ENCODE data around the gene LGALS12.
"Not testable (repeated sequence)": the region's sequence is repeated elsewhere in the genome, so short reads cannot be mapped to it uniquely, and the experiment has no call there.

The LGALS12 gene

DNA sequence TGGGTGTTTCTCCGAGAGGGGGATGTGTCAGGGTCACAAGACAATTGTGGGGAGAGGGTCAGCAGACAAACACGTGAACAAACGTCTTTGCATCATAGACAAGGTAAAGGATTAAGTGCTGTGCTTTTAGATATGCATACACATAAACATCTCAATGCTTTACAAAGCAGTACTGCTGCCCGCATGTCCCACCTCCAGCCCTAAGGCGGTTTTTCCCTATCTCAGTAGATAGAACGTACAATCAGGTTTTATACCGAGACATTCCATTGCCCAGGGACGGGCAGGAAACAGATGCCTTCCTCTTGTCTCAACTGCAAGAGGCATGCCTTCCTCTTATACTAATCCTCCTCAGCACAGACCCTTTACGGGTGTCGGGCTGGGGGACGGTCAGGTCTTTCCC lies 22.3 kb downstream of the LGALS12 start:
- no CpG with 5 or more reads among the region's 11 CpGs for WGBS (ENCODE audit: insufficient coverage)
- H3K27me3 ChIP-seq (replicated peaks in 2 of 5; ENCODE audit: control insufficient read depth in 4 of 5, insufficient read depth in 5 of 5, low read length in 4 of 5); H3K27ac ChIP-seq (ENCODE audit: insufficient read depth in 1 of 2, low read depth in 1 of 2, low read length in 2 of 2, poor library complexity in 1 of 2, severe bottlenecking in 2 of 2); H3K4me3 ChIP-seq (ENCODE audit: control insufficient read depth in 1 of 7, extremely low read depth in 1 of 7, insufficient read depth in 4 of 7, low read depth in 2 of 7, low read length in 6 of 7); POLR2A ChIA-PET; DNase-seq; CTCF ChIA-PET; H3K9me3 ChIP-seq (ENCODE audit: control extremely low read depth in 1 of 5, control insufficient read depth in 4 of 5, insufficient read depth in 2 of 5, low read depth in 1 of 5, low read length in 4 of 5); H3K36me3 ChIP-seq (ENCODE audit: control insufficient read depth in 4 of 4, insufficient read depth in 4 of 4, low read length in 3 of 4): not testable (repeated sequence)
- peaks cover 11 to 38% (median 21%) of the 10 kb centered on the region in 4 experiments for H3K4me1 ChIP-seq (ENCODE audit: control extremely low read depth in 1 of 4, control insufficient read depth in 4 of 4, insufficient read depth in 4 of 4, low read length in 3 of 4)

DNA sequence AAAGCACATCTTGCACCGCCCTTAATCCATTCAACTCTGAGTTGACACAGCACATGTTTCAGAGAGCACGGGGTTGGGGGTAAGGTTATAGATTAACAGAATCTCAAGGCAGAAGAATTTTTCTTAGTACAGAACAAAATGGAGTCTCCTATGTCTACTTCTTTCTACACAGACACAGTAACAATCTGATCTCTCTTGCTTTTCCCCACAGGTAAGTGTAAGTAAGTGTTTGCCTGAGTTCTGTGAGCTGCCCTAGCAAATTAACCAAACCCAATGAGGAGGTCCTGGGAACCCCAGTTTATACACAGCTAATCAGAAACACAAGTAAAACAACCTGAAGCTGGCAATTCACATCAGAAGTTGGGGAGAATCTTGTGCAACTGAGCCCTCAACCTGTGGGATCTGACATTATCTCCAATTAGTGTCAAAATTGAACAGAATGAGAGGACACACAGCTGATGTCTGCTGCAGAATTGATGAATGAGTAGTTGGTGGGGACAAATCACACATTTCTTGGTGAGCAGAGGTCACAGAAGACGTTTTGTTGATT lies 22.9 kb downstream of the LGALS12 start:
- WGBS (ENCODE audit: insufficient coverage), result 93% methylated on average over 1 of the region's 3 CpGs
- peaks cover 11 to 38% (median 21%) of the 10 kb centered on the region in 4 experiments for H3K4me1 ChIP-seq (ENCODE audit: control extremely low read depth in 1 of 4, control insufficient read depth in 4 of 4, insufficient read depth in 4 of 4, low read length in 3 of 4)
- H3K27me3 ChIP-seq (replicated peaks in 2 of 5; ENCODE audit: control insufficient read depth in 4 of 5, insufficient read depth in 5 of 5, low read length in 4 of 5); H3K4me3 ChIP-seq (ENCODE audit: control insufficient read depth in 1 of 7, extremely low read depth in 1 of 7, insufficient read depth in 4 of 7, low read depth in 2 of 7, low read length in 6 of 7); H3K36me3 ChIP-seq (ENCODE audit: control insufficient read depth in 4 of 4, insufficient read depth in 4 of 4, low read length in 3 of 4); H3K9me3 ChIP-seq (ENCODE audit: control extremely low read depth in 1 of 5, control insufficient read depth in 4 of 5, insufficient read depth in 2 of 5, low read depth in 1 of 5, low read length in 4 of 5); POLR2A ChIA-PET; DNase-seq; H3K27ac ChIP-seq (ENCODE audit: insufficient read depth in 1 of 2, low read depth in 1 of 2, low read length in 2 of 2, poor library complexity in 1 of 2, severe bottlenecking in 2 of 2): not testable (repeated sequence)
- CTCF ChIA-PET, result interaction anchor here (0.9 kb wide), 2 partner anchors 19 to 21 kb away, joined by 3 to 4 read pairs; no protein-coding TSS in a partner anchor

- H3K36me3 ChIP-seq (ENCODE audit: control insufficient read depth in 4 of 4, insufficient read depth in 4 of 4, low read length in 3 of 4); H3K9me3 ChIP-seq (ENCODE audit: control extremely low read depth in 1 of 5, control insufficient read depth in 4 of 5, insufficient read depth in 2 of 5, low read depth in 1 of 5, low read length in 4 of 5); POLR2A ChIA-PET: not testable (repeated sequence)
Observed at GRCh38 chr11:63529373-63529772, 23.5 kb downstream of the LGALS12 start.

GRCh38 chr11:63530021-63530420 lies 24.1 kb downstream of the LGALS12 start:
- POLR2A ChIA-PET, result no interaction called here
- CTCF ChIA-PET, result interaction anchor here (1.0 kb wide), 1 partner anchor 15 kb away, joined by 3 read pairs; no protein-coding TSS in a partner anchor
- H3K9me3 ChIP-seq (ENCODE audit: control extremely low read depth in 1 of 5, control insufficient read depth in 4 of 5, insufficient read depth in 2 of 5, low read depth in 1 of 5, low read length in 4 of 5), result no peaks in the 10 kb centered on the region
- H3K27ac ChIP-seq (ENCODE audit: insufficient read depth in 1 of 2, low read depth in 1 of 2, low read length in 2 of 2, poor library complexity in 1 of 2, severe bottlenecking in 2 of 2), result no peak overlapping the region
- no peaks in the 10 kb centered on the region for H3K27me3 ChIP-seq (replicated peaks in 2 of 5; ENCODE audit: control insufficient read depth in 4 of 5, insufficient read depth in 5 of 5, low read length in 4 of 5)
- H3K4me3 ChIP-seq (ENCODE audit: control insufficient read depth in 1 of 7, extremely low read depth in 1 of 7, insufficient read depth in 4 of 7, low read depth in 2 of 7, low read length in 6 of 7), result no peak overlapping the region
- no peak for DNase-seq
- no peaks in the 10 kb centered on the region for H3K36me3 ChIP-seq (ENCODE audit: control insufficient read depth in 4 of 4, insufficient read depth in 4 of 4, low read length in 3 of 4)
- WGBS (ENCODE audit: insufficient coverage), result 100% methylated on average over 1 of the region's 2 CpGs
- peaks cover 11 to 43% (median 21%) of the 10 kb centered on the region in 4 experiments for H3K4me1 ChIP-seq (ENCODE audit: control extremely low read depth in 1 of 4, control insufficient read depth in 4 of 4, insufficient read depth in 4 of 4, low read length in 3 of 4)

More at GRCh38 chr11:63529373-63529772, 23.5 kb downstream of the LGALS12 start:
- not testable (repeated sequence) for DNase-seq; H3K27ac ChIP-seq (ENCODE audit: insufficient read depth in 1 of 2, low read depth in 1 of 2, low read length in 2 of 2, poor library complexity in 1 of 2, severe bottlenecking in 2 of 2); H3K27me3 ChIP-seq (replicated peaks in 2 of 5; ENCODE audit: control insufficient read depth in 4 of 5, insufficient read depth in 5 of 5, low read length in 4 of 5); H3K4me3 ChIP-seq (ENCODE audit: control insufficient read depth in 1 of 7, extremely low read depth in 1 of 7, insufficient read depth in 4 of 7, low read depth in 2 of 7, low read length in 6 of 7)
- WGBS (ENCODE audit: insufficient coverage), result 78% methylated on average over 3 of the region's 6 CpGs
- peaks cover 11 to 43% (median 21%) of the 10 kb centered on the region in 4 experiments for H3K4me1 ChIP-seq (ENCODE audit: control extremely low read depth in 1 of 4, control insufficient read depth in 4 of 4, insufficient read depth in 4 of 4, low read length in 3 of 4)
- CTCF ChIA-PET, result interaction anchor here (0.9 to 1.0 kb wide), 3 partner anchors 14 to 22 kb away, joined by 3 to 4 read pairs (median 3); no protein-coding TSS in a partner anchor

GRCh38 chr11:63531074-63531792 lies 25.3 kb downstream of the LGALS12 start:
- peak overlapping the region in 2 of 7 experiments; percentile 16 to 24 for H3K4me3 ChIP-seq (ENCODE audit: control insufficient read depth in 1 of 7, extremely low read depth in 1 of 7, insufficient read depth in 4 of 7, low read depth in 2 of 7, low read length in 6 of 7)
- H3K36me3 ChIP-seq (ENCODE audit: control insufficient read depth in 4 of 4, insufficient read depth in 4 of 4, low read length in 3 of 4); POLR2A ChIA-PET; H3K9me3 ChIP-seq (ENCODE audit: control extremely low read depth in 1 of 5, control insufficient read depth in 4 of 5, insufficient read depth in 2 of 5, low read depth in 1 of 5, low read length in 4 of 5); H3K27me3 ChIP-seq (replicated peaks in 2 of 5; ENCODE audit: control insufficient read depth in 4 of 5, insufficient read depth in 5 of 5, low read length in 4 of 5); H3K27ac ChIP-seq (ENCODE audit: insufficient read depth in 1 of 2, low read depth in 1 of 2, low read length in 2 of 2, poor library complexity in 1 of 2, severe bottlenecking in 2 of 2): not testable (repeated sequence)
- 100% methylated on average over 1 of the region's 6 CpGs for WGBS (ENCODE audit: insufficient coverage)
- peak in 2 of 3 donors; percentile 66 to 81 for DNase-seq
- H3K4me1 ChIP-seq (ENCODE audit: control extremely low read depth in 1 of 4, control insufficient read depth in 4 of 4, insufficient read depth in 4 of 4, low read length in 3 of 4), result peaks cover 11 to 53% (median 29%) of the 10 kb centered on the region in 4 experiments
- CTCF ChIA-PET, result interaction anchor here (0.9 to 3.5 kb wide), 4 partner anchors 21 to 52 kb away, joined by 3 to 10 read pairs (median 3); no protein-coding TSS in a partner anchor

DNA sequence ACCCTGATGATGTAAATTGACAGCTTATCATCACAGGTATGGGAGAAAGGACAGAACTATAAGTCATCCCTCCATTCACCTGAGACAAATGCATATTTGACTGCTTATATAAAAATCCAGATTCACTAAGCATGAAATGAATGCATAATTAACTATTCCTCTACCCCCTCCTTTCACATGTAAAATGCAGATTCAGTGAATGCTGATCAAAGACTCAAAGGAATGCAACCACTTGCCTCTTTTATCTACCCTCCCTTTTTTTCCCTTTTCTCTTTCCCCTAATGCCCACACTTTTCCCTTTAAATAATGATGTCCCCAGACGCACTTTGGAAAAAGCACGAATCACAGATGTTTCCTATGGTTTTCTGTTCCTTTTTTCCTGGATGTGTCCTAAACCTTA lies 26.2 kb downstream of the LGALS12 start:
- ChIA-PET CTCF (interaction anchor here (0.5 to 3.5 kb wide), 6 partner anchors 10 to 661 kb away, joined by 3 to 10 read pairs (median 3); no protein-coding TSS in a partner anchor), POLR2A (no interaction called here)
- no peak overlapping the region for H3K27ac ChIP-seq (ENCODE audit: insufficient read depth in 1 of 2, low read depth in 1 of 2, low read length in 2 of 2, poor library complexity in 1 of 2, severe bottlenecking in 2 of 2)
- no peak for DNase-seq
- WGBS (ENCODE audit: insufficient coverage), result 81% methylated on average over 2 of the region's 2 CpGs
- no peaks in the 10 kb centered on the region for H3K9me3 ChIP-seq (ENCODE audit: control extremely low read depth in 1 of 5, control insufficient read depth in 4 of 5, insufficient read depth in 2 of 5, low read depth in 1 of 5, low read length in 4 of 5)
- H3K4me1 ChIP-seq (ENCODE audit: control extremely low read depth in 1 of 4, control insufficient read depth in 4 of 4, insufficient read depth in 4 of 4, low read length in 3 of 4), result peaks cover 13 to 57% (median 35%) of the 10 kb centered on the region in 4 experiments
- no peaks in the 10 kb centered on the region for H3K27me3 ChIP-seq (replicated peaks in 2 of 5; ENCODE audit: control insufficient read depth in 4 of 5, insufficient read depth in 5 of 5, low read length in 4 of 5)
- H3K36me3 ChIP-seq (ENCODE audit: control insufficient read depth in 4 of 4, insufficient read depth in 4 of 4, low read length in 3 of 4), result no peaks in the 10 kb centered on the region
- no peak overlapping the region for H3K4me3 ChIP-seq (ENCODE audit: control insufficient read depth in 1 of 7, extremely low read depth in 1 of 7, insufficient read depth in 4 of 7, low read depth in 2 of 7, low read length in 6 of 7)

Measured in common myeloid progenitor, CD34-positive (primary cell).